Activated CD4-positive, CD25-positive, alpha-beta regulatory T cell treated with anti-CD3 and anti-CD28 coated beads, Interleukin-2, amount 50 U/mL, for 72 hours (primary cell): Measurements from ENCODE around the gene DPP6.
"Not testable (repeated sequence)": the region's sequence is repeated elsewhere in the genome, so short reads cannot be mapped to it uniquely, and the experiment has no call there.

ENCODE experiments used
- DNase-seq: peaks from one replicate; pipeline ENCODE4 v3.0.0; 2021

DPP6 gene

GRCh38 chr7:154051643-154052529, at the start of gene DPP6:
Gene DPP6, plus strand, starts transcription at chr7:154052398.
- not testable (repeated sequence) for DNase-seq

GRCh38 chr7:154009423-154009911, 42.7 kb upstream of the DPP6 start:
- not testable (repeated sequence) for DNase-seq

GRCh38 chr7:154010726-154011568, 41.3 kb upstream of the DPP6 start:
- not testable (repeated sequence) for DNase-seq

- DNase-seq, result not testable (repeated sequence)
These were observed 39.4 kb upstream of the DPP6 start for GRCh38 chr7:154012800-154013199.

- DNase-seq, result not testable (repeated sequence)
These were observed 36.6 kb upstream of the DPP6 start for GRCh38 chr7:154015636-154016035.

- not testable (repeated sequence) for DNase-seq
These were observed 33.8 kb upstream of the DPP6 start for GRCh38 chr7:154018354-154018753.

- not testable (repeated sequence) for DNase-seq
These were observed 24.4 kb upstream of the DPP6 start for GRCh38 chr7:154027805-154028204.

- DNase-seq, result not testable (repeated sequence)
These were observed 21.6 kb upstream of the DPP6 start for GRCh38 chr7:154030476-154031080.

GRCh38 chr7:154039466-154040165, 12.6 kb upstream of the DPP6 start:
- DNase-seq, result not testable (repeated sequence)

GRCh38 chr7:154050394-154050793, 1.8 kb upstream of the DPP6 start:
- DNase-seq, result not testable (repeated sequence)

- not testable (repeated sequence) for DNase-seq
These were observed 1.1 kb upstream of the DPP6 start for GRCh38 chr7:154051006-154051642.

GRCh38 chr7:154052530-154053252, 493 bp downstream of the DPP6 start:
- not testable (repeated sequence) for DNase-seq

GRCh38 chr7:154053466-154054312, 1.5 kb downstream of the DPP6 start:
- DNase-seq, result not testable (repeated sequence)

- DNase-seq, result not testable (repeated sequence)
These were observed 2.5 kb downstream of the DPP6 start for GRCh38 chr7:154054664-154055063.

- DNase-seq, result not testable (repeated sequence)
These were observed 3.4 kb downstream of the DPP6 start for GRCh38 chr7:154055491-154056106.

- not testable (repeated sequence) for DNase-seq
These were observed 6.6 kb downstream of the DPP6 start for GRCh38 chr7:154058783-154059182.

GRCh38 chr7:154060551-154060950, 8.4 kb downstream of the DPP6 start:
- DNase-seq, result not testable (repeated sequence)

GRCh38 chr7:154071833-154072232, 19.6 kb downstream of the DPP6 start:
- DNase-seq, result not testable (repeated sequence)

- not testable (repeated sequence) for DNase-seq
These were observed 20.4 kb downstream of the DPP6 start for GRCh38 chr7:154072395-154073181.
